Activated T-cell treated with anti-CD3 and anti-CD28 coated beads, Interleukin-2, amount 50 U/mL, for 4 hours (primary cell): Measurements from ENCODE around the gene CYS1. TPM values are rescaled to one million over a fixed set of nuclear protein-coding genes. Genes with fewer than 3 reads are reported as not detected.
"Not testable (repeated sequence)": the region's sequence is repeated elsewhere in the genome, so short reads cannot be mapped to it uniquely, and the experiment has no call there.

Experiments
- ATAC-seq, 2 donors: fragments of 200-7000 bp; cut with Tn5 transposase; one replicate each; pipeline ENCODE4 v1.10.0; 2021
- DNase-seq: peaks from one replicate; pipeline ENCODE4 v3.0.0-alpha.2; 2020
- H3K27me3 Mint-ChIP-seq: one replicate; pipeline ENCODE4 v1.8.0; 2021; ENCODE audit warnings: low read depth, mixed read lengths
- H3K36me3 Mint-ChIP-seq: one replicate; pipeline ENCODE4 v1.8.0; 2022; ENCODE audit warnings: mixed read lengths; ENCODE audit not compliant: insufficient read depth
- H3K4me1 Mint-ChIP-seq: one replicate; pipeline ENCODE4 v1.8.0; 2021; ENCODE audit warnings: low read depth, mixed read lengths
- H3K4me3 Mint-ChIP-seq: one replicate; pipeline ENCODE4 v1.8.0; 2021; ENCODE audit warnings: mild to moderate bottlenecking, moderate library complexity, mixed read lengths
- H3K9me3 Mint-ChIP-seq: one replicate; pipeline ENCODE4 v1.8.0; 2021; ENCODE audit warnings: mixed read lengths
- total RNA-seq, 3 donors: library from RNA; stranded (reverse); gene quantifications; one replicate each; pipeline ENCODE4 v1.2.1, GENCODE V29; 2021

Gene CYS1
- total RNA-seq, 3 donors from 2014 or later, result 0.08 TPM; not detected in 2

GRCh38 chr2:10039658-10040410, 40.4 kb downstream of the CYS1 start:
- Mint-ChIP-seq H3K27me3 (no peaks in the 10 kb centered on the region), H3K36me3 (no peaks in the 10 kb centered on the region), H3K4me1 (peaks cover 26% of the 10 kb centered on the region), H3K9me3 (no peaks in the 10 kb centered on the region), H3K4me3 (no peak overlapping the region)
- DNase-seq, result no peak
- ATAC-seq, result no peak

- no peaks in the 10 kb centered on the region for H3K36me3 Mint-ChIP-seq
- H3K9me3 Mint-ChIP-seq, result no peaks in the 10 kb centered on the region
- DNase-seq (no peak), ATAC-seq (no peak)
- H3K4me3 Mint-ChIP-seq, result no peak overlapping the region
- no peaks in the 10 kb centered on the region for H3K27me3 Mint-ChIP-seq
- peaks cover 22% of the 10 kb centered on the region for H3K4me1 Mint-ChIP-seq
These were observed 41.5 kb downstream of the CYS1 start for GRCh38 chr2:10038716-10039115.

- no peaks in the 10 kb centered on the region for H3K9me3 Mint-ChIP-seq
- H3K36me3 Mint-ChIP-seq, result no peaks in the 10 kb centered on the region
- no peaks in the 10 kb centered on the region for H3K27me3 Mint-ChIP-seq
- DNase-seq, result no peak
- H3K4me3 Mint-ChIP-seq, result no peak overlapping the region
- no peak for ATAC-seq
- peaks cover 22% of the 10 kb centered on the region for H3K4me1 Mint-ChIP-seq
These were observed 42.1 kb downstream of the CYS1 start for GRCh38 chr2:10038123-10038522.

GRCh38 chr2:10036095-10036884, 43.9 kb downstream of the CYS1 start:
- Mint-ChIP-seq H3K4me1 (peaks cover 13% of the 10 kb centered on the region), H3K4me3 (no peak overlapping the region), H3K9me3 (no peaks in the 10 kb centered on the region), H3K36me3 (no peaks in the 10 kb centered on the region), H3K27me3 (no peaks in the 10 kb centered on the region)
- DNase-seq, result peak; percentile 26
- peak; percentile 81 to 86 for ATAC-seq

GRCh38 chr2:10035633-10036032, 44.6 kb downstream of the CYS1 start:
- DNase-seq (no peak), ATAC-seq (no peak)
- H3K4me1 Mint-ChIP-seq, result peaks cover 11% of the 10 kb centered on the region
- H3K4me3 Mint-ChIP-seq, result no peak overlapping the region
- H3K9me3 Mint-ChIP-seq, result no peaks in the 10 kb centered on the region
- no peaks in the 10 kb centered on the region for H3K27me3 Mint-ChIP-seq
- H3K36me3 Mint-ChIP-seq, result no peaks in the 10 kb centered on the region

GRCh38 chr2:10035053-10035422, 45.2 kb downstream of the CYS1 start:
- DNase-seq, result no peak
- H3K4me3 Mint-ChIP-seq, result no peak overlapping the region
- no peaks in the 10 kb centered on the region for H3K9me3 Mint-ChIP-seq
- no peak for ATAC-seq
- H3K4me1 Mint-ChIP-seq, result peaks cover 16% of the 10 kb centered on the region
- no peaks in the 10 kb centered on the region for H3K27me3 Mint-ChIP-seq
- no peaks in the 10 kb centered on the region for H3K36me3 Mint-ChIP-seq

- Mint-ChIP-seq H3K4me1 (peaks cover 22% of the 10 kb centered on the region), H3K27me3 (no peaks in the 10 kb centered on the region), H3K4me3 (no peak overlapping the region), H3K9me3 (no peaks in the 10 kb centered on the region), H3K36me3 (no peaks in the 10 kb centered on the region)
- DNase-seq (no peak), ATAC-seq (no peak)
These were observed 45.7 kb downstream of the CYS1 start for GRCh38 chr2:10034333-10035052.

- Mint-ChIP-seq H3K36me3 (no peaks in the 10 kb centered on the region), H3K4me3 (no peak overlapping the region), H3K9me3 (no peaks in the 10 kb centered on the region), H3K27me3 (no peaks in the 10 kb centered on the region), H3K4me1 (peaks cover 32% of the 10 kb centered on the region)
- DNase-seq, result no peak
- ATAC-seq, result no peak
These were observed 46.8 kb downstream of the CYS1 start for GRCh38 chr2:10033251-10034006.

GRCh38 chr2:10032746-10033105, 47.5 kb downstream of the CYS1 start:
- DNase-seq (no peak), ATAC-seq (no peak)
- no peak overlapping the region for H3K4me3 Mint-ChIP-seq
- H3K36me3 Mint-ChIP-seq, result no peaks in the 10 kb centered on the region
- H3K4me1 Mint-ChIP-seq, result peaks cover 40% of the 10 kb centered on the region
- no peaks in the 10 kb centered on the region for H3K27me3 Mint-ChIP-seq
- H3K9me3 Mint-ChIP-seq, result no peaks in the 10 kb centered on the region

- no peaks in the 10 kb centered on the region for H3K9me3 Mint-ChIP-seq
- DNase-seq, result no peak
- no peaks in the 10 kb centered on the region for H3K36me3 Mint-ChIP-seq
- ATAC-seq, result no peak
- peaks cover 40% of the 10 kb centered on the region for H3K4me1 Mint-ChIP-seq
- no peaks in the 10 kb centered on the region for H3K27me3 Mint-ChIP-seq
- H3K4me3 Mint-ChIP-seq, result no peak overlapping the region
These were observed 48.1 kb downstream of the CYS1 start for GRCh38 chr2:10031886-10032745.

- DNase-seq, H3K27me3 Mint-ChIP-seq, ATAC-seq, H3K9me3 Mint-ChIP-seq, H3K4me3 Mint-ChIP-seq, H3K36me3 Mint-ChIP-seq: not testable (repeated sequence)
- H3K4me1 Mint-ChIP-seq, result peaks cover 39% of the 10 kb centered on the region
These were observed 49.4 kb downstream of the CYS1 start for GRCh38 chr2:10030798-10031197.

GRCh38 chr2:10030311-10030736, 49.9 kb downstream of the CYS1 start:
- DNase-seq (no peak), ATAC-seq (no peak)
- H3K4me1 Mint-ChIP-seq, result peaks cover 35% of the 10 kb centered on the region
- H3K27me3 Mint-ChIP-seq, result no peaks in the 10 kb centered on the region
- H3K4me3 Mint-ChIP-seq, result no peak overlapping the region
- H3K9me3 Mint-ChIP-seq, result no peaks in the 10 kb centered on the region
- no peaks in the 10 kb centered on the region for H3K36me3 Mint-ChIP-seq

- no peaks in the 10 kb centered on the region for H3K36me3 Mint-ChIP-seq
- H3K4me1 Mint-ChIP-seq, result peaks cover 31% of the 10 kb centered on the region
- no peaks in the 10 kb centered on the region for H3K27me3 Mint-ChIP-seq
- DNase-seq (no peak), ATAC-seq (no peak)
- H3K9me3 Mint-ChIP-seq, result no peaks in the 10 kb centered on the region
- H3K4me3 Mint-ChIP-seq, result peak overlapping the region; percentile 49
These were observed 50.4 kb downstream of the CYS1 start for GRCh38 chr2:10029875-10030223.
